ENCODE measurements around the gene LYSET.
"Not testable (repeated sequence)": the region's sequence is repeated elsewhere in the genome, so short reads cannot be mapped to it uniquely, and the experiment has no call there.

The LYSET gene

DNA sequence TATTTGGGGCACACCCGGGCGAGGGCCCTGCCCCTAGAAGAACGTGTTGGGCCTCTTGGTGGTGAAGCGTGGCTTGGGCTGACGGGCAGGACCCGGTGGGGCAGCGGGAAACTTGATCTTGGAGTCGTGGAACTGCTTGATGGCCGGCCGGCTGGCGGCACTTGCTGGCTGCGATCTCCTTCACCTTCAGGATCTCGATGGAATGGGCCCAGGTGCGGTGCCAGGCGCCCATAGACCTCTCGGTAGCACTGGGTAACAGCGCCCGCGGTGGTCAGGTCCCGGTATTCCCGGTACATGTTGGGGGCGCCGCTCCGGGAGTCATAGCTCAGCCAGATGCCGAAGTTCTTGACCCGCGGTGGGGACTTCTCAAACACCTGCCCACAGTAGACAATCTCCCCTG, 38.4 kb downstream of the LYSET start:
- no peak for DNase-seq (ENCODE audit: low read depth, low spot score)

DNA sequence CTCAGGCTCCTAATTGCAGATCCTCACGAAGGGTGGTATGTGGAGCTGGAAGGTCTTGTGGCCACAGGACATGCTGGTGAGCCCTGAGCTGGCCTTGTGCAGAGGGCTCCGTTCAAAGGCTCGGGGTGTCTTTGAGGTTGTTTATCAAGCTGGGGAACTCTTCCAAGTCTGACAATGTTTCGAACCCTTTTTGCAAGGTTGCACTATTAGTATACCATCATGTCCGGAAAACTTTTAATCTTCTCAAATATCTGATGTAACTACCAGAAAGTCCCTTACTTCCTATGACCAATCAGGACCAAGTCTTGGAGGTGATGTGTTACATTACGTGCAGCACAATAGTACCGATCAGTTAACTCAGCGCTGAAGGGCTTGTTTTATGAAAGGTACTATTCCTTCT, 43.4 kb downstream of the LYSET start:
- DNase-seq (ENCODE audit: low read depth, low spot score) = no peak

DNA sequence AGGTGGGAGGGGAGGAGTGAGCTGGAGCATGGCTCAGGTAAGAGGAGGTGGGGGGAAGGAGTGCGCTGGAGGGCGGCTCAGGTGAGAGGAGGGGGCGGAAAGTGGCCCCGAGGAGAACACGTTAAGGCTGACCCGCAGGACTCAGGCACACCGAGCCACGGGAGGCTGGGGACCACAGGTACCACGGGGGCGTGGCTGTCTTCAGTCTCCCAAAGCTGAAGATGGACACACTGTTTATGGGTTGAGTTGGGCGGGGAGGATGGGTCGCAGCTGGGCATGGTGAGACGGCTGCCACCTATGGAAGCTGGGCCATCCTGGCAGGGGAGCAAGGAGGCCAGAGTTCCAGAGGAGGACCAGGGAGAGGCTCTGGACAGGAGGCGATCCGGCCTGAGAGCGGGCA, 45.4 kb downstream of the LYSET start:
- no peak for DNase-seq (ENCODE audit: low read depth, low spot score)

DNA sequence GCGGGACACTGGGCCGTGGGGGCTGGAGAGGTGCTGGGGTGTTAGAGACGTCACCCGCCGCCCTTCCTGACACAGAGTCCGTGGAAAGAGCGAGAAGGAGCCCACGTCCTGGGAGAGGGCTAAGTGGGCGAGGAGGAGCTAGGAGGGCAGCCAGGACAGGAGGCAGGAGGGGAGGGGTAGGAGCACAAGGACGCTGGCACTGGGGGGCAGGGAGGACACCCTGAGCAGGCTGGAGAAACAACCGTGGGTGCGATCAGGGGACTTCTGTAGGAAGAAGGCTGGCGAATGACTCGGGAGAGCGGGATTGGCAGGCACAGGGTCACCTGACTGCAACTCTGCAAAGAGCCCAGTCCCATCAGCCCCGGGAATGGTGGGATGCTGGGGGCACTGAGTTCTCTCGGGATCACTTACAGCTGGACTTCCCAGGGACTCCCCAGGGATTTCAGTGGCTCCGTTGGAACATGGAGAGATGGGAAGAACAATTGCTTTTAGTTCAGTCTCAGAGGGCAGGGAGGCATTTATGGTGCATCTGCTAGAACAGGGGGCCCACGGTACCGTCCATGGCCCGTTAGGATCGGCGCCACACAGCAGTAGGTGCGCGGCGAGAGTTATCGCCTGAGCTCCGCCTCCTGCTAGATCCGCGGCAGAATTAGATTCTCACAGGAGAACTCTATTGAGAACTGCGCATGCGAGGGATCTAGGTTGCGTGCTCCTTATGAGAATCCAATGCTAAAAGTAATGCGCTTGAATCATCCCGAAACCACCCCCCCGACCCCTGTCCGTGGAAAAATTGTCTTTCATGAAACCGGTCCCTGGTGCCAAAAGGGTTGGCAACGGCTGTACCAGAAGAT, 46.2 kb downstream of the LYSET start:
- DNase-seq (ENCODE audit: low read depth, low spot score) = no peak

DNA sequence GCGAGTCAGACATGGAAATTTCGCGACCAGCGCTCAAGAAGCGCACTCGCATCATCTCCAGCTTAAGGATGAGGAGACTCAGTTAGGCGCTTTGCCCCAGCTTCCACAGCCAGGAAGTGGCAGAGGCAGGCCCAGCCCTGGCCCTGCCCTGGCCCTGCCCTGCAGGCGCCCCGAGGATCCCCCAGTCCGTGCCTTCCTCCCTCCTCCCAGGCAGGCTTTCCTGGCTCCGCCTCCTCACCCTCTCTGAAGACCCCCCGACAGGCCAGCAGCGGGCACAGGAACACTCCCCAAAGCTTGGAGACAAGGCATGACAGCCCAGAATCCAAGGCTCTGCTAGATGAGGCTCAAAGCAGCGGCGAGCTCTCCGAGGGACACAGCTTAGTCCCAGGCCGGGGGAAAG, 47.0 kb downstream of the LYSET start:
- DNase-seq (ENCODE audit: low read depth, low spot score) = no peak

DNA sequence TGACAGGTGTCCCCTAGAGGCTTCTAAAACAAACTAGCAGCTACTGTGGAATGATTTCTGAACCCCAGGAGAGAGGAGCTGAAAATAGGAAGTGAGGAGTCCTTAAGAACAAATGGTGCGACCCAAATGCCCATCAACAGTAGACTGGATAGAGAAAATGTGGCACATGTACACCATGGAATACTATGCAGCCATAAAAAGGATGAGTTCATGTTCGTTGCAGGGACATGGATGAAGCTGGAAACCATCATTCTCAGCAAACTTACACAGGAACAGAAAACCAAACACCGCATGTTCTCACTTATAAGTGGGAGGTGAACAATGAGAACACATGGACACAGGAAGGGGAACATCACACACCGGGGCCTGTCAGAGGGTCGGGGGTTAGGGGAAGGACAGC, 48.0 kb downstream of the LYSET start:
- DNase-seq (ENCODE audit: low read depth, low spot score) = not testable (repeated sequence)

DNA sequence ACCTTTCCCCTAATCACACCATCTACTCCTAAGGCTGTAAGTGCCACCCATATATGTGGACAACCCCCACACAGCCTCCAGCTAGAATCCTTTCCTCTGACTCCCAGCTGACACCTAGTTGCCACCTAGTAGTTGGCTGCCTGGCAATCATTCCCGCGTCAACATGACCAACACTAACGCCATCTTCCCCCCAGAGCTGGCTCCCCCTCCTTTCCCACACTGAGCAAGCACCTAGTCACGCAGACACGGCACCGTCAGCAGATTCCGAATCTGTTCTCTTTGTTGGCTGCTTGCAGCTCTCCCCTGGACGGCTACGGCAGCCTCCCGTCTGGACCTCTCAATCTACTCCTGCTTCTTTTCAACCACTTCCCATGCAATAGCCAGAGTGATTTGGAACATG, 49.7 kb downstream of the LYSET start:
- no peak for DNase-seq (ENCODE audit: low read depth, low spot score)

Data from activated naive CD8-positive, alpha-beta T cell treated with anti-CD3 and anti-CD28 coated beads, Interleukin-2, amount 50 U/mL, for 16 hours (primary cell).